ENCODE results near the gene DDIT4. TPM values are rescaled to one million over a fixed set of nuclear protein-coding genes. Genes with fewer than 3 reads are reported as not detected.

The DDIT4 gene
- total and polyA plus RNA-seq, 2 of the 8 experiments (the other 6 are each of a cell fraction or from before 2014, with no cell fraction given), result 47.4 to 108 TPM

- TF ChIP-seq CTCF (IDR thresholded peaks at IDR 0.05; ENCODE audit: control extremely low read depth in 1 of 3, insufficient read depth in 1 of 3, low read depth in 1 of 3, low read length in 3 of 3) (no peak), GABPA (IDR thresholded peaks at IDR 0.05; ENCODE audit: borderline replicate concordance, insufficient read depth, low read length) (no peak), E2F6 (IDR thresholded peaks at IDR 0.05) (no peak), CTBP2 (IDR thresholded peaks at IDR 0.05; ENCODE audit: borderline replicate concordance, insufficient read depth, insufficient read length, low read length) (no peak)
These were observed 39.2 kb downstream of the DDIT4 start (continued) for GRCh38 chr10:72312865-72313391.

All from H1 (cell line).